Parathyroid adenoma (tissue), 2 donors: ENCODE data around the gene DYNLL2.

Experiments used
- H2AFZ ChIP-seq: fragments of 300-600 bp; sonication (generic); one replicate; pipeline ENCODE4 v1.7.0; 2017; ENCODE audit warnings: antibody characterized with exemption, mild to moderate bottlenecking
- H3K27ac ChIP-seq: fragments of 300-600 bp; sonication (generic); one replicate; pipeline ENCODE4 v1.7.0; 2017
- H3K27me3 ChIP-seq: fragments of 300-600 bp; sonication (generic); one replicate; pipeline ENCODE4 v1.7.0; 2017; ENCODE audit warnings: low read length; ENCODE audit not compliant: control insufficient read depth, insufficient read depth
- H3K36me3 ChIP-seq: fragments of 300-600 bp; sonication (generic); one replicate; pipeline ENCODE4 v1.7.0; 2017; ENCODE audit warnings: low read length; ENCODE audit not compliant: control insufficient read depth, insufficient read depth
- H3K4me1 ChIP-seq: fragments of 300-600 bp; sonication (generic); one replicate; pipeline ENCODE4 v1.7.0; 2017; ENCODE audit warnings: control low read depth
- H3K4me2 ChIP-seq: fragments of 300-600 bp; sonication (generic); one replicate; pipeline ENCODE4 v1.7.0; 2017; ENCODE audit warnings: low read length
- H3K4me3 ChIP-seq: fragments of 300-600 bp; sonication (generic); one replicate; pipeline ENCODE4 v1.7.0; 2017; ENCODE audit warnings: low read depth, low read length
- H3K79me2 ChIP-seq: fragments of 300-600 bp; sonication (generic); one replicate; pipeline ENCODE4 v1.7.0; 2017; ENCODE audit warnings: control low read depth
- H3K9ac ChIP-seq: fragments of 300-600 bp; sonication (generic); one replicate; pipeline ENCODE4 v1.7.0; 2017; ENCODE audit warnings: mild to moderate bottlenecking
- H3K9me3 ChIP-seq: fragments of 300-600 bp; sonication (generic); one replicate; pipeline ENCODE4 v1.7.0; 2017; ENCODE audit warnings: low read length; ENCODE audit not compliant: control insufficient read depth
- TF ChIP-seq, protein P1 (sequence below): fragments of 300-600 bp; sonication (generic); IDR thresholded peaks from one replicate; pipeline ENCODE4 v1.7.0; 2017; ENCODE audit warnings: antibody characterized with exemption, mild to moderate bottlenecking
- donor health status: primary hyperparathyroidism.

The DYNLL2 gene

DNA sequence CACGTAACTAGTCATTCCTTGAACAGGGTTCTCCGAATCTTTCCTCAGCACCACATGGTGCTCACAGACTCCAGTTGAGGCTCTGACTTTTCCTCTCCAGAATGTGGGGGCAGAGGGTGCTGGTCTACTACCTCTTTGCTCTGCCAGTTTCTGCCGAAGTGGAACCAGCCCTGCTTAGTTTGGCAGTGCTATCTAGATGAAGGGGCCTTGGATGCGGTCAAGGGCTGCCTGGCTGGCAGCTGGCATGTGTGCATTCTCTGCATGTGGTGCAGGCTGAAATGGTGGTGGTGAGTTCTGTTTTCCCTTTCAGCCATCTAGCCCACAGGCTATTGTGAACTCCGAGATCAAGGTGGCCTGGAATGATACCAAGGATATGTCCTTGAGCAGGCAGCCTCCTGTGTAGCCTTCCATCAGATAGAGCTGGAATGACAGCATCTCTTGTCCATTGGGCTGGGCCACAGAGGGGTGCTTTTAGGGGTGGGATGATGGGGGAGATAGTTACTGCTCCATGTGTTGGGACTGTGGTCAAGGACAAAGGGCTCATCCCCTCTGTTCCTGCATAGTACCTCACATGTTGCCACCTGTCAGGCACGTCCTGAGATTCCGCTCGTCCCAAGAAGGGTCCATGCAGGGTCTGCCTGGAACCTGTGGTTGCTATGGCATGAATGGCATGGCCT is 2.0 kb downstream of the DYNLL2 start:
- Histone ChIP-seq H3K4me1 (peaks cover 26% of the 10 kb centered on the region), H3K79me2 (peaks cover 57% of the 10 kb centered on the region), H3K4me3 (peak overlapping the region; percentile 85), H3K27me3 (no peaks in the 10 kb centered on the region), H2AFZ (no peak overlapping the region), H3K4me2 (peak overlapping the region; percentile 77), H3K9ac (no peak overlapping the region), H3K27ac (peak overlapping the region; percentile 93), H3K9me3 (no peaks in the 10 kb centered on the region), H3K36me3 (no peaks in the 10 kb centered on the region)
- TF ChIP-seq, protein P1, sequence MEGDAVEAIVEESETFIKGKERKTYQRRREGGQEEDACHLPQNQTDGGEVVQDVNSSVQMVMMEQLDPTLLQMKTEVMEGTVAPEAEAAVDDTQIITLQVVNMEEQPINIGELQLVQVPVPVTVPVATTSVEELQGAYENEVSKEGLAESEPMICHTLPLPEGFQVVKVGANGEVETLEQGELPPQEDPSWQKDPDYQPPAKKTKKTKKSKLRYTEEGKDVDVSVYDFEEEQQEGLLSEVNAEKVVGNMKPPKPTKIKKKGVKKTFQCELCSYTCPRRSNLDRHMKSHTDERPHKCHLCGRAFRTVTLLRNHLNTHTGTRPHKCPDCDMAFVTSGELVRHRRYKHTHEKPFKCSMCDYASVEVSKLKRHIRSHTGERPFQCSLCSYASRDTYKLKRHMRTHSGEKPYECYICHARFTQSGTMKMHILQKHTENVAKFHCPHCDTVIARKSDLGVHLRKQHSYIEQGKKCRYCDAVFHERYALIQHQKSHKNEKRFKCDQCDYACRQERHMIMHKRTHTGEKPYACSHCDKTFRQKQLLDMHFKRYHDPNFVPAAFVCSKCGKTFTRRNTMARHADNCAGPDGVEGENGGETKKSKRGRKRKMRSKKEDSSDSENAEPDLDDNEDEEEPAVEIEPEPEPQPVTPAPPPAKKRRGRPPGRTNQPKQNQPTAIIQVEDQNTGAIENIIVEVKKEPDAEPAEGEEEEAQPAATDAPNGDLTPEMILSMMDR, result no peak

DNA sequence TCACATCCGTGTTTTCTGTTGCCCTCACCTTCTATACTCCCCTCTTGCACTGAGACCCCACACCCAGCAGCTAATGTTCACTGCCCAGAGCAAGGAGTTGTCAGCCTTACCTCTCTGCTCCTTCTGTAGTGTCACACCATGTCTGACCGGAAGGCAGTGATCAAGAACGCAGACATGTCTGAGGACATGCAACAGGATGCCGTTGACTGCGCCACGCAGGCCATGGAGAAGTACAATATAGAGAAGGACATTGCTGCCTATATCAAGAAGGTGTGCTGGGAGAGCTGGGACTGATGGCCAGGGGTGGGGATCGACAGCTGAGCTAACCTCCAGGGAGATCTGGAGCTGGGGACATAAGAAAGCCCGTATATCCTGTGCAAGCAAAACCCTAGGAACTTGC is 3.7 kb downstream of the DYNLL2 start:
- TF ChIP-seq, protein P1, result no peak
- peaks cover 59% of the 10 kb centered on the region for H3K79me2 ChIP-seq
- no peaks in the 10 kb centered on the region for H3K9me3 ChIP-seq
- no peak overlapping the region for H3K4me2 ChIP-seq
- no peak overlapping the region for H3K27ac ChIP-seq
- H3K36me3 ChIP-seq, result no peaks in the 10 kb centered on the region
- no peaks in the 10 kb centered on the region for H3K27me3 ChIP-seq
- peaks cover 27% of the 10 kb centered on the region for H3K4me1 ChIP-seq
- no peak overlapping the region for H2AFZ ChIP-seq
- no peak overlapping the region for H3K4me3 ChIP-seq
- no peak overlapping the region for H3K9ac ChIP-seq

DNA sequence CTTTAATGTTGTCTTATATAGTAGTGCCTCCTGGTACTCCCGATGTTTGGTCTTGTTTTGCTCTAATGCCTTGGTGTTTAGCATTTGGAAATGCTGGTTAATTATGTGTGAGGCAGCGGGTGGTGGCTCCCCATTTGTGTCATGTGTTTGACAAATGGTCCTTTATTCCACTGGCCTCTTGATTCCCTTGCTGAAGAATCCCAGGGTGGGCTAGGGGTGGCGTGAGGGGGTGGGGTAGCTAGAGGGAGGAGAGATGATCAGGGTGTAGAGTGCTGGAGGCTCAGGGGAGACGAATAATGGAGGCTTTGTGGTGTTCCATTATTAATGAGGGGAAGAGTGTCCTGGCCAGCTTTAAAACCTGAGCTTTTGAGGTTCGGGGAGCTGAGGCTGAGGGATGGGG is 5.4 kb downstream of the DYNLL2 start:
- H3K4me1 ChIP-seq, result peaks cover 27% of the 10 kb centered on the region
- H2AFZ ChIP-seq, result no peak overlapping the region
- no peak overlapping the region for H3K9ac ChIP-seq
- no peaks in the 10 kb centered on the region for H3K36me3 ChIP-seq
- no peak overlapping the region for H3K4me2 ChIP-seq
- no peaks in the 10 kb centered on the region for H3K9me3 ChIP-seq
- TF ChIP-seq, protein P1, result no peak
- H3K4me3 ChIP-seq, result no peak overlapping the region
- peaks cover 59% of the 10 kb centered on the region for H3K79me2 ChIP-seq
- H3K27me3 ChIP-seq, result no peaks in the 10 kb centered on the region
- H3K27ac ChIP-seq, result no peak overlapping the region

DNA sequence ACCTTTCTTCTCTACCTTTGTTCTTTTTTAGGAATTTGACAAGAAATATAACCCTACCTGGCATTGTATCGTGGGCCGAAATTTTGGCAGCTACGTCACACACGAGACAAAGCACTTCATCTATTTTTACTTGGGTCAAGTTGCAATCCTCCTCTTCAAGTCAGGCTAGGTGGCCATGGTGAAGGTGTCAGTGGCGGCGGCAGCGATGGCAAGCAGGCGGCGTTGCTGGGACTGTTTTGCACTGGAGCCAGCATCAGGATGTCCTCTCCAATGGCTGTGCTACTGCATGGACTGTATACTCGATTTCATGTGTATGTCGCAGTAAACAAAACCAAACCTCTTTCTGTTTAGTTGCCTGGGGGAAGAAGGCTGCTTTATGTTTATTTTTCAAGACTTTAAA is 5.9 kb downstream of the DYNLL2 start:
- peaks cover 57% of the 10 kb centered on the region for H3K79me2 ChIP-seq
- peaks cover 27% of the 10 kb centered on the region for H3K4me1 ChIP-seq
- TF ChIP-seq, protein P1, result no peak
- H3K4me3 ChIP-seq, result no peak overlapping the region
- H3K36me3 ChIP-seq, result no peaks in the 10 kb centered on the region
- no peaks in the 10 kb centered on the region for H3K9me3 ChIP-seq
- no peak overlapping the region for H3K4me2 ChIP-seq
- no peaks in the 10 kb centered on the region for H3K27me3 ChIP-seq
- no peak overlapping the region for H3K9ac ChIP-seq
- H3K27ac ChIP-seq, result no peak overlapping the region
- H2AFZ ChIP-seq, result no peak overlapping the region

- Histone ChIP-seq H3K79me2 (peaks cover 38% of the 10 kb centered on the region), H3K4me1 (peaks cover 13% of the 10 kb centered on the region), H3K9ac (no peak overlapping the region), H3K4me2 (no peak overlapping the region), H3K9me3 (no peaks in the 10 kb centered on the region), H3K27ac (no peak overlapping the region), H2AFZ (no peak overlapping the region), H3K27me3 (no peaks in the 10 kb centered on the region), H3K36me3 (no peaks in the 10 kb centered on the region), H3K4me3 (no peak overlapping the region)
- TF ChIP-seq, protein P1, result no peak
Measured at GRCh38 chr17:58091024-58091567, 7.9 kb downstream of the DYNLL2 start.
